NCI-H146 treated with DMSO at 0.1 percent for 48 hours (cell line): ENCODE results near the gene MMP10.

Source experiments
- DNase-seq: peaks from one replicate; lab custom pipeline; 2025; ENCODE audit not compliant: unreplicated experiment; lab: John Stamatoyannopoulos, UW

The MMP10 gene

DNA sequence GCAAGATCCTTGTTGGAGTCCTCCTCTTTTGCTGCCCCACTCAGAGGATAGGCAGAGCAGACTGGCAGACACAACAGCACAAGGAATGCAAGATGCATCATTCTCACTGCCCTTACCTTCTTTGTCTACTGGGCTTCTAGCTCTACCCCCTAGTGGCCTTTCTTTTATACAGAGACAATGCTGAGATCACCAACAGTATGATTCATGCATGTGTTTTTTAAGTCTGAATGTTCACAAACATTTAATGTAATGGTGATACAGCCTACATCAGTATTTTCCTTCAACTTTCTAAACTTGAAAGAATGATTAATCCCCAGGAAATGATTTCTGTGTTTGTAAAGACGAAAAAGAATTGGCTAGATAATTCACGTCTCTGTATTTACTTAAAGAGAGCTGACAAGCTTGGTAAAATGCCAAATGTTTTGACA, at the start of gene MMP10:
TSS of gene MMP10 (minus strand) at position 138 of the 428 bp plus-strand sequence. CDS start at position 101, 37 bp downstream.
- no peak for DNase-seq

DNA sequence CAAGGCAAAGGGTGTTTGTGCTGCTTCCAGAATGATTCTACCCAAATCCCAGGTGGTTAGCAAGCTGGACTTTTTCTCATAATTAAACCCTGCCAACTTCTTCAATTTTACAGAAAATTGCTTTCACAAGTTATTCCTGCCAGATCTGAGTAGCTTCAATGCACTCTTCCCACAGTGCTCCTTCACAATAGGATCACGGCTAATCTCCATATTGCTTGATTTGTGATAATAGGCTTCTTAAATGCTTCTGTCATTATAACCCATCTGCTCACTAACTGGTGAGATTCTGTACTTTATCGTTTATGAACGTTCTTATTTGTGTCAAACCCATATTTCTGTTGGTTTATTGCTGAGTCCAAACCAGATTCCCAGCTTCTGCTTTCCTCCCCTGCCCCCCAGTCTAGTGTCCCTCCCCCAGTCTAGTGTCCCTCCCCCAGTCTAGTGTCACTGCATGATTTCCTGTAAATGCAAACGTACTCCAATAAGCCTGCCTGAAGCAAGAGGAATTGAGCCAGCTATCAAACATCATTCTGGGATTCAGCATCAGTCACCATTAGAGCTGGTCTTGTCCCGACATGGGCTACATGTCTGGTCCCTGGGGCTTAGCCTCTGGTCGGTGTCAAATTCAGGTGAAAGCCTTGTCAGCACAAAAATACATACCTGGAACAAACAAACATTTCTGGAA, 49.0 kb upstream of the MMP10 start:
- DNase-seq = no peak

DNA sequence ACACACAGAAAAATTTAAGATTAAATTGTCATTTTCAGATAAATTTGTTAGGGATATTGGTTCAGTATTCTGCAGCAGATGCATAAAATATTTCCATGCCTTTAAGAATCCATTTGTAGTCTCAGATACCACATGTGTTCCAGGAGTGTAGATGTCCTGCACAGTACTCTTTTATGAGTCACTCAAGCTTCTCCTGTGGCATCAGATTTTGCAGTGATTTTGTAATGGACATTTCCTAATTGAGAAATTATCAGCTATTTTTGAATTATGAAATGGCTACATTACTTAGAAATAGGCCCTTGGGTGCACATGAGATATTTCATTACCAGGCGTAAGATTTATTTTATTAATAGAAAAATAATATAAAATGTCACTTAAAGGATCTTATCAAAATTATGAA, 44.1 kb upstream of the MMP10 start:
- DNase-seq = no peak

DNA sequence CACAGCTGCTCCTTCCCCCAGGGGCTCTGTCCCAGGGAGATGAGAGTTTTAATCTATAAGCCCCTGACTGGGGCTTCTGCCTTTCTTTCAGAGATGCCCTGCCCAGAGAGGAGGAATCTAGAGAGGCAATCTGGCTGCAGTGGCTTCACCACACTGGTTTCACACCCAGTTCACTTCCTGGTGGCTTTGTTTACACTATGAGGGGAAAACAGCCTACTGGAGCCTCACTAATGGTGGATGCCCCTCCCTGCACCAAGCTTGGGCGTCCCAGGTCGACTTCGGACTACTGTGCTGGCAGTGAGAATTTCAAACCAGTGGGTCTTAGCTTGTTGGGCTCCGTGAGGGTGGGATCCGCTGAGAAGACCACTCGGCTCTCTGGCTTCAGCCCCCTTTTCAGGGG, 39.1 kb upstream of the MMP10 start:
- DNase-seq = no peak

DNA sequence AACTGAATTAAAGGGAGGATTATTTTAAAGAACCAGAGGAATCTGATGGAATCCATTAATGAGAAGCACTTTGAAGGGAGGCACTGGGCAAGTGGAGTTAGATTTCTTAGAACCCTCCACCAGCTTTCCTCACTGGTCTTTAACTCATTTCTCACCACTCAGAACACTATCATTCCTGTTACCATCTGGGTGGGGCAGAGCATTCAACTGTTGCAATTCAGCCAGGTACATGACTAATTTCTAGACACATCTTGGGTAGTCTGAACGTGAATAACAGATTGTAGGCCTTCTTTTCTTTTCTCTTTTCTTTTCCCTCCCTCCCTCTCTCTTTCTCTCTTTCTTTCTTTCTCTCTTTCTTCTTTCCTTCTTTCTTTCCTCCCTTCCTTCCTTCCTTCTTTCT, 33.1 kb upstream of the MMP10 start:
- no peak for DNase-seq

DNA sequence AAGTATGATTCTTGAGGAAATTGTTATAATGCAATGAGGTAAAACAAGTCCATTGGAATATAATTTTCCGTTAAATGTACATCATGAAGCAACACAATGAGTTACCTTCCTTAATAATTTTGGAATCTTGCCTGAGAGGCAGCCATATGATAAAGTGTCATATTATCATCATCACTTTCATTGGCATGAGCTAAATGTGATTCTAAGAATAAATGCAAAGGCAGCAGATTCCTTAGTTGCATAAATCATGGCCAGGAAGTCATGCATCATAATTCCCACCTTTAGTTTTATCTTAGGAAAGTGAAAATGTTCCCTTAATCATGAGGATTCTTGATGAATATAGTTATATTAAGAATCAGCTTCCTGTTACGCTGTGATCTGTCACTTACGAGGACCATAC, 31.8 kb upstream of the MMP10 start:
- no peak for DNase-seq

DNA sequence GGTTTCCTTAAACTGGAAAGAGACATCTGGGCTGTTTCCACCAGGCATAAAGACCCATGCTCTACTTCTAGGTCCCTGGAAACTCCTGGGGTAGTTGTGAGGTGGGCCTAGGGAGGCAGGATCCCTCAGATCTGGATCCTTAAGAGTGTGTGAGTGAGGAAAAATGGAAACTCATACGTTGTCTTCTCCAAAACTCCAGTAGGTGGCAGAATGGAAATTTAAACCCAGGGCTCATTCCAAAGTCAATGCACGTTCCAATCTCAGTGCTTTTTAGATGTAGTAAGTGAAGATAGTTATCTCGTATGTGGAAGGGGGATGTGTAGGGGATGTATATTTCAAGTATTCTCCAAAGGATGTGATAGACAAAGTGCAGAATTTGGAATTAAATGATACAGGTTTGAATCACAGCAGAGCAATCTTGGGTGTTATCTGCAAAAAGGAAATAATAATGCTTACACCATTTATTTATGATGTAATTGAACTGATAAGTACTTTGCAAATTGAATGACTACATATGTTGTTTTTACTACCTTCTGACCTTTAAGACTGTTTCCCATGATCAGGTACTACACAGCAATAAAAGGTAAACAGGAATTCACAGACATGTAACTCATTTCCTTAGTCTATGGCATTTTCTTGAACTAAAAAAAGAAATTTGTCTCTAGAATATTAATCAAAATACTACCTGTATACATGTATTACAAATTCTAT, 30.7 kb upstream of the MMP10 start:
- no peak for DNase-seq

DNA sequence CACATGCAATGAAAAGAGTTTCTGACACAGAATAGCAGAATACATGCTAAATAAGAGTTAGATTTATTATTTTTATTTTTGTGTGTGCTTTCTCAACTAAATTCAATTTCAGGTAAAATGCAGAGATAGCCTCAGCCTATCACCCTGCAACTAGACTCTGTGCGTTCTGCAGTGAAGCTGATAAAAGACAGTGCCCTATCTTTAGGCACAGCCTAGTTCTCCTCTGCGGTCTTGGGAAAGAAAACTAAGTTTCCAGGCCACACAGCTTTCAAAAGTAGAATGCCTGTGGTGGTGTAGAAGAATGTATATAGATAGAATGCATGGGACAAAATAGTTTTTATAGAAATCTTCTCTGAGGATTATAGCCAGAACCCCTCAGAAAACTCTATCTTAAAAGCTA, 29.5 kb upstream of the MMP10 start:
- no peak for DNase-seq

DNA sequence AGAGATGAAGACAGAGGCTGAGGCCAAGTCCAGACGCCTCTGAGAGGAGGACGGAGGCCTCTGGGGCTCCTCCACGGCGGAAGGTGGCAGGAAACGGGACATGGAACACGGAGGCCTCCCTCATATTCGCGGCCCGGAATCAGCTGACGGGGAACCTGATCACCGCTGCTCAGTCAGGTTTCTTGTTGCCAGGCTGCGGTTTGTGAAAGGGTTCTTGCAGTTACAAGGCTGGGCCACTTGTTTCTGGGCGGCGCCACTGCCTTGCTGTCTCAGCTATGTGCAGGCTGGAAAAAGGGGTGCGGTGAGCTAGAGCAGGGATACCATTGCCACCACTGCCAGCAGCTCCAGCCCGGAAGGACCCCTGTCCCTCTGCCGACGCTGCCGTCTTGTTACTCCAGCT, 27.5 kb upstream of the MMP10 start:
- no peak for DNase-seq

DNA sequence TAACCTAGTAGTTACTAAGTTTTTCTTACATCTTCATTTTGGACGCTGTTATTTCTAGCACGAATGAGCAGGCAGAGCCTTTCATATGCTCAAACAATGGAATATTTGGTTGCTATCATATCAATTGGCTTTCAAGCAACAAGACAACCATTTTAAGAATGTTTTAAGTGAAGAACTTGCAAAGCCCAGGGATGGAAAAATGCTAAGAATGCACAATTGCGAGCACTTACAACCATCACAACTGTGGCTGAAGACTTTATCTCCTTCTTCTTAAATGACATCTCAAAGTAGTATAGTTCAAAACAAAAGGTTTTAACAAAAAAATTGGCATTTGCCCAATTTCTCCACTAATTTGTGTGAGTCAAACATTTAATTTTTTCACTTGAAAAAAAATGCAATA, 25.9 kb upstream of the MMP10 start:
- DNase-seq = no peak

DNA sequence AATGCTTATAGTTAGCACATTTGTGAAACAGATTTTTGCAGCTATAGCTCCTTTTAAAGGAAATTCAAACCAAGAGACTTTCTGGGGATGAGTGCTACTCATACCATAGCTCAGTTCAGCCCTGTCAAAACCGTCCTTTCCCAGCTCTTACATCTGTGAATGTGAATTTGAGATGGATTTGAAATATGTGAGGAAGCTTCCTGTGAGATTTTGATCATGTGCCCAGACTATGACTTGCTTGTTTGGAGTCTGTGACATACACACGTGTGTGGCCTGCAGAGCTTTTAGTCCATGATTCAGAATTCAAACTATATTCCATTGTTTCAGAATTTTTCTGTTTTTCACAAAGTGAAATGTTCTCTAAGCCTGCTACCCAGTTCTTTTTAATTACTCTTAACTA, 21.9 kb upstream of the MMP10 start:
- DNase-seq = no peak

DNA sequence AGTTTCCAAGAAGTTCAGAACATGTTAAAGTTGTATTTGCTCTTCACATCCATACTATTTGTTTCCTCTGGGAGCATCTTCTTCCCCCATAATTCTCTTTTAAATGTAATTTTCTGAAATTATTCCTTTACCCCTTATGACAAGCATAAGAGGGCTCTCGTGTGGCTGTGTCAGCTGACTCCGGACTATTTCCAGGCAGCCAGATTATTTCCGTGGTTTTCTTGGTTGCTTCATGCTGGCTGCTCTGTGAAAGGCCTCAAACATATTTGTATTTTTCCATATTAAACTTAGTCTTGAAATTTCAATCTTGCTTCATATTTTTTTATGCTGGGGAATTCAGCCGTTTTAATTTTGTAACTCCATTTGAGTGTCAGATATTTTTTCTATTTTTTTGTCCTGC, 20.3 kb upstream of the MMP10 start:
- DNase-seq = no peak

DNA sequence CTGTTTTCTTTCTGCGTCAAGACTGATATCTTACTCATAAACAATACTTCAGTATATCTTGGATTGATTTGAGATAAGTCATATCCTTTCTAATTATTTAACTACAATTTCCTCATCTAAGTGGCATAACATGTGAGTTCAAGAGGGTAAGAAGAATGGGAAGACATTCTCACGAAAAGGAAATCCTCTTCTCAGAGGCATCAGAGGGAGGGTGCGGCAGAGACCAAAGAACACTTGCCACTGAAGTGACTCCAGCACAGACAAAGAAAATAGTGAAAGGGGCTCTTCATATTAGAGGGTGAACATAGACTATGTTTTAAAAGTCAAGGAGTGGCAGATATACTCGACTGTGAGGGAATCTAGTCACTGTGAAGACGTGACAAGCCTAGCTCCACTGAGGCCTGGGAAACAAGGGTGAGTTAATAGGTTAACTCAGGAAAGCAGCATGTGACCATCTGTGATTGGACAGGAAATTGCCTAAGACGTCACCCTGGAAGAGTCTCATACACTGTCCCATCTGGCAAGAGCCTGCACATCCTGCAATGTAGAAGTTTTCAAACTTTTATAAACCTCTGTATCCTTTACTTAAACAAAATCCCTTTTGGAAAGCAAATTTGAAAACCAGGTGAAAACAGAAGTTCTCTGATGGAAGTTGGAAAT, 19.4 kb upstream of the MMP10 start:
- no peak for DNase-seq

DNA sequence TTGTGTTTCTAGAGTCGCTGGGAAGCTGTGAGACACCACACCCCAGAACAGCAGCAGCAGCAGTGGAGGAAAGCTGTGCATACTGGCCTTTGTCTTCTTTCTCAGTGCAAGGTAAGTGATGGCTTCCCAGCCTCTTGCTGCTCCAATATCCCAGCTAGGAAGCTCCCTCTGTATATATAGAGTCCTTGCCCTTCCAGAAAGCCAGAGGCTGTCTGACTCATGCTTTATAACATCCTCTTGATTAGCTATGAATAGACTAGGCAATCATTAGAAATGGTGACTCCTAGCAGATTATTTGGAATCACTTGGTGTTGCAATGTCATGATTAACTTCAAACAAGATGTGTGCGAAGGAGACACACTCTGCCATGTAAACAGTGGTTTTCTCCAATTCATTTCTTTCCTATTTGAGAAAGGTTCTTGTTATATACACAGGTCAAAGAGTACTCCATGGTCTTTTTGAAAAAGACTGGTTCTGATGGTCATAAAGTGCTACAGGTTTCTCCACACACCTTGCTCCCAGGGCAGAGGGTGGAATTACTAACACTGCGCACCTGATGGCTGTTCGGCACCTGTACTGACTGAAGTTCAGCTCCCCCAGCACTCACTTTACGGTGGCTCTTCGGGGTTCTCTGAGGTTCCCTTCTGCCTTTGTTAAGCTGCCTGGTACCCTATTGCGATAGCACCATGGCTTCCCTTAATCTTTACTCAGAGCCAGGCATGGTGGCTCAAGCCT, 17.8 kb upstream of the MMP10 start, which contains the start of gene MMP1:
TSS of gene MMP1 (minus strand) at position 149 of the 735 bp plus-strand sequence. CDS start at position 81, 68 bp downstream.
- DNase-seq = no peak

DNA sequence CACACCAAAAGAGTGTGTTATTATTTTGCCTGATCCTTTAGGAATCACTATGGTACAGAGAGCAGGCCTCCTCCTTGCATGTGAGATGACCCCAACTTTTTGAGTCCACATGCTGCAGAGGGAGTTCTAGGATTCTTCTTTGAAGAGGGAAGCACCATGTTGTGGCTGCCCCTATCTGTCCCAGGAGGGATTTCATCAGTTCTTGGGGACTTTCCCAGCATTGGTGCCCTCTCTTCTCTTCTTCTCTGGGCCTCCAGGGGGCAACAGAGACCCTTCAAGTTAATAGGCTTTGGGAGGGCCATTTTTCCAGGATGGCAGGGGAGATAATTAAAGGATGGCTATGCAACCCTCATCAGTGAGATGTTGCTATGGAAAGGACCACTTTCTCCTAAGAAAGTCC, 14.0 kb upstream of the MMP10 start:
- DNase-seq = no peak

DNA sequence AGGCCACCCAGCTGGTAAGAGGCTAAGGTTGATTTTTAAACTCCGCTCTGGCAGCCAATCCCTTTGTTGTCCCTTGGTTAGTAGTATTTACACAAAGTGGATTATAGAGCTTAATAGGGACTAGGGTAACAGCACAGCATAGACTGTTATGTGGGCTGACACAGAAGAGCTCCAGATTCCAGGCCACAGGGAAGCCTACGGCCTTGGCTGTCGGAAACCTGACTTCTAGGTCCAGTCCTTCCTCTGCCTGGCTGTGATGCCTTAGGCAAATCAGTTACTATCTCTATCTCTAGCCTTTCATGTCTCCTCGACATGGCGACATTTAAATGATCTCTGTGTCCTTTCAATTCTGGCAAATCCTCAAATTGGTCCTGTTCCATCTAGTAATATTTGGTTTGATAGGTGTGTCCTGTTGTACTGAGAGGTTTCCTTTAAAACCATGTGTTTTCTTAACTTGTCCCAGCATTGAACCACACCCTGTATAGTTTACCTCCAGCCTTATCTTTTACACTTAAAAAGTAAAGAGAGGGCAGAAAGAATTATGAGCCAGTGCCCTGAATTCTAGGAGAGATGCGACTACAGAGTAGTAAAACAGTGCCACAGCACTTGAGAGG, 13.4 kb upstream of the MMP10 start:
- no peak for DNase-seq

DNA sequence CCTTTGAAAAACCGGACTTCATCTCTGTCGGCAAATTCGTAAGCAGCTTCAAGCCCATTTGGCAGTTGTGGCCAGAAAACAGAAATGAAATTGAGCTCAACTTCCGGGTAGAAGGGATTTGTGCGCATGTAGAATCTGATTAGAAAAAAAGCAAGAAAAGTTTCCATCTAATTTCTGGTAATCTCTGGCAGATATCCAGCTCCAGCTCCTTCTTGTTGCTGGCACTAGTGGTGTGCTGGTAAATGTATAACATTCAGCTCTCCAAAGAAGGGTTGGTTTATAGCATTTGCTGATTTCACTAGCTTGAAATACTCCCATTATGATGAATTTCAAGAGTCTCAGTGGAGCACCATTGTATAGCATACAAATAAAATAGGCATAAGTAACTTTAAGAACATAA, 12.2 kb upstream of the MMP10 start:
- DNase-seq = no peak

DNA sequence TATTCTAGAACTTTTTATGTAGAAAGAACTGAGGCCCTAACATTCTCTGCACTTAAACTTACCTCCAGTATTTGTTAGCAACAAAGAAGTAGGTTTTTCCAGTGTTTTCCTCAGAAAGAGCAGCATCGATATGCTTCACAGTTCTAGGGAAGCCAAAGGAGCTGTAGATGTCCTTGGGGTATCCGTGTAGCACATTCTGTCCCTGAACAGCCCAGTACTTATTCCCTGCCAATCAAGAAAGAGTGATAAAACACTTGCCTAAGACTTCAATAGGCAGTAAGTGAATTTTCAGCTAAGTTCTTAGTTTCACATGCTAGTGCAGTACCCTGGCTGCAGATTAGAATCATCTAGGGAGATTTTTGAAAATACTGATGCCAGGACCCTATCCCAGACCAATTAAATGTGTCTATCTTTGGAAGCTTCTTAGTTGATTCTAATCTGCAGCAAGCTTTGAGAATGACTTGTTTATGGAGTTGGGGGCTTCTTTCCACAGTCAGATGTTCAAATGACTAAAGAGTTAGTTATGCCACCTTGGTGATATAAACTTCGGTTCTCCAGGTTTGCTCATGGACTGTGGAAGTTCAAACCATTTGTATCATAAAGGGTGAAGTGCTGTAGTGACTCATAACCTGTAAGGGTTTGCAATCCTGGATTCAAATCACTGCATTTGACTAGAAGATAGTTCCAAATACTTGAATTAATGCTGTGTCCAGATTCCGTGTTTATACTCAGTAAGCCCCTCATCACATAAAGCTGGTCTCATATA, 11.0 kb upstream of the MMP10 start:
- DNase-seq = no peak

DNA sequence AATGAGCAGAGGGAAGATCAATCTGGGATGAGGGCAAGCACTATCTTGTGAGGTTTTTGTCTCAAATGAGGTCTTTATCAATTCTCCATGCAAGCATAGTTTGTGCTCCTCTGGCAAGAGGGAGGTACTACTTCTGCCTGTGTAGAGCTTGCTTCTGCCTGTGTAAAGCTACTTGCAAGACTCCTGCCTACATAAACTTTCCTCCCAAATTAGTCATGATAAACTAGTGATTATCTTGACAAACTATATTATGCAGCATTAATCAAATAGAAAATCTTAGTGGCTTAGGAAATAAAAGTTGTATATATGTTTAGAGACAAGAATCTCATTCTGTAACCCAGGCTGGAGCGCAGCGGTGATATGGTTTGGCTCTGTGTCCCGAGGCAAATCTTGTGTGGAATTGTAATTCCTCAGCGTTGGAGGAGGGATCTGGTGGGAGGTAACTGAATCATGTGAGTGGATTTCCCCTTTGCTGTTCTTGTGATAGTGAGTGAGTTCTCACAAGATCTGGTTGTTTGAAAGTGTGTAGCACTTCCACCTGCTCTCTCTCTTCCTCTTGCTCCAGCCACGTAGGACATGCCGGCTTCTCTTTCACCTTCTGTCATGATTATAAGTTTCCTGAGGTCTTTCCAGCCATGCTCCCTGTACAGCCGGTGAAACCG, 8.0 kb upstream of the MMP10 start:
- no peak for DNase-seq

DNA sequence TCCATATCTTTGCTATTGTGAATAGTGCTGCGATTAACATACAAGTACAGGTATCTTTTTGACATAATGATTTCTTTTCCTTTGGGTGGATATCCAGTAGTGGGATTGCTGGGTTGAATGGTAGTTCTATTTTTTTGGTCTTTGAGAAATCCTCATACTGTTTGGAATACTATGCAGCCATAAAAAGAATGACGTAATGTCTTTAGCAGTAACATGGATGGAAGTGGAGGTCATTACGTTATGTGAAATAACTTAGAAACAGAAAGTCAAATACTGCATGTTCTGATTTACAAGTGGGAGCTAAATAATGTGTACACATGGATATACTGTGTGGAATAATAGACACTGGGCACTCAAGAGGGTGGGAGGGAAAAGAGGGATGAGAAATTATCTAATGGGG, 4.0 kb upstream of the MMP10 start:
- no peak for DNase-seq
